ENCODE measurements around the gene ANP32D.

GRCh38 chr12:48510111-48510510 lies 37.8 kb downstream of the ANP32D start:
- TF ChIP-seq EZH2 (IDR thresholded peaks at IDR 0.05) (no peak), POLR2AphosphoS5 (IDR thresholded peaks at IDR 0.05; ENCODE audit: borderline replicate concordance, low read depth, low read length) (no peak), FOXP2 (optimal IDR thresholded peaks at IDR 0.05; ENCODE audit: control extremely low read depth, extremely low read length, insufficient read depth) (no peak)

Measured in SK-N-MC (cell line).